GM12878 (cell line): ENCODE results near the gene MR1. TPM values are rescaled to one million over a fixed set of nuclear protein-coding genes. Genes with fewer than 3 reads are reported as not detected.

Experiments
- ATAC-seq: fragments of 200-7000 bp; cut with Tn5 transposase; 3 replicates; pipeline ENCODE4 v1.9.1; 2020; ENCODE audit warnings: mild to moderate bottlenecking, moderate library complexity
- BruUV-seq: library from RNA; stranded (reverse); fragments of 400-500 nt; replicated peaks from 2 replicates; lab custom pipeline; 2021; lab: Mats Ljungman, UMichigan
- CTCF ChIA-PET: fragments of 300-600 bp; sonication (Branson Sonifier 250); formaldehyde crosslinking; extraction: SDS; loops from one replicate; lab custom pipeline; 2021; ENCODE audit warnings: inconsistent platforms; lab: Yijun Ruan, JAX
- POLR2A ChIA-PET: fragments of 350-600 bp; formaldehyde crosslinking; extraction: SDS; loops from one replicate; lab custom pipeline; 2021; ENCODE audit warnings: inconsistent platforms; lab: Charles Lee
- RAD21 ChIA-PET: fragments of 300-600 bp; sonication (Branson Sonifier 250); formaldehyde crosslinking; loops from one replicate; lab custom pipeline; 2023; ENCODE audit warnings: antibody characterized with exemption; ENCODE audit not compliant: unreplicated experiment; lab: Charles Lee
- SMC1A ChIA-PET: fragments of 300-600 bp; sonication (Branson Sonifier 250); formaldehyde crosslinking; loops from one replicate; lab custom pipeline; 2023; ENCODE audit not compliant: unreplicated experiment, uncharacterized antibody; lab: Charles Lee
- DNase-seq: peaks from one replicate; pipeline ENCODE4 v3.0.0-alpha.2; 2011; ENCODE audit warnings: low read depth, low spot score
- FAIRE-seq: peaks from 3 replicates; lab custom pipeline; 2011; peaks lifted over from hg19 to GRCh38; lab: Jason Lieb, UNC
- H2AFZ ChIP-seq: 2 replicates; pipeline ENCODE4 v1.6.0; 2011; ENCODE audit warnings: low read depth, low read length, control low read depth; ENCODE audit not compliant: control insufficient read depth
- H3K27ac ChIP-seq: 2 replicates; pipeline ENCODE4 v1.5.1; 2011; ENCODE audit warnings: control low read depth; ENCODE audit not compliant: control insufficient read depth, insufficient read depth
- H3K27me3 ChIP-seq, 2 experiments: replicated peaks in 1 of 2; 2 replicates each; pipeline versions ENCODE4 v1.6.0 to v1.6.1; 2011; ENCODE audit warnings: low read length in 1 of 2; ENCODE audit not compliant: control insufficient read depth in 2 of 2, insufficient read depth in 2 of 2
- H3K36me3 ChIP-seq, 2 experiments: 2 replicates each; pipeline ENCODE4 v1.5.1; 2011; ENCODE audit warnings: low read length in 1 of 2; ENCODE audit not compliant: control insufficient read depth in 2 of 2, insufficient read depth in 2 of 2
- H3K4me1 ChIP-seq: 2 replicates; pipeline ENCODE4 v1.6.1; 2011; ENCODE audit warnings: mild to moderate bottlenecking, low read length, moderate library complexity, mixed read lengths; ENCODE audit not compliant: control insufficient read depth, insufficient read depth
- H3K4me2 ChIP-seq: 2 replicates; pipeline ENCODE4 v1.6.0; 2011; ENCODE audit warnings: control low read depth; ENCODE audit not compliant: control insufficient read depth, insufficient read depth
- H3K4me3 ChIP-seq: fragments of 200-600 bp; sonication (generic); 2 replicates; pipeline ENCODE4 v1.5.1; 2016
- H3K79me2 ChIP-seq: 2 replicates; pipeline ENCODE4 v1.6.0; 2011; ENCODE audit warnings: low read length; ENCODE audit not compliant: control insufficient read depth, insufficient read depth
- H3K9ac ChIP-seq: 2 replicates; pipeline ENCODE4 v1.8.0; 2011; ENCODE audit warnings: low read length, control low read depth, mixed read lengths; ENCODE audit not compliant: control insufficient read depth, insufficient read depth
- H3K9me3 ChIP-seq: replicated peaks from 3 replicates; pipeline ENCODE4 v1.5.1; 2011; ENCODE audit warnings: mild to moderate bottlenecking, low read length; ENCODE audit not compliant: control insufficient read depth, insufficient read depth
- H4K20me1 ChIP-seq: 2 replicates; pipeline ENCODE4 v1.6.0; 2011; ENCODE audit not compliant: control insufficient read depth, insufficient read depth
- LARP7 ChIP-seq: fragments of 450-650 bp; IDR thresholded peaks from 2 replicates; pipeline ENCODE4 v1.6.1; 2017; ENCODE audit warnings: mild to moderate bottlenecking
- MTA2 ChIP-seq: fragments of 450-650 bp; IDR thresholded peaks from 2 replicates; pipeline ENCODE4 v1.6.1; 2016; ENCODE audit warnings: low read depth, mild to moderate bottlenecking, moderate library complexity
- NR2C1 ChIP-seq: fragments of 450-650 bp; IDR thresholded peaks from 2 replicates; pipeline ENCODE4 v1.6.1; 2017; ENCODE audit warnings: antibody characterized with exemption, mild to moderate bottlenecking, moderate library complexity
- PML ChIP-seq: IDR thresholded peaks from 2 replicates; pipeline ENCODE4 v1.6.1; 2012; ENCODE audit warnings: low read length, inconsistent platforms
- POLR2AphosphoS5 ChIP-seq: IDR thresholded peaks from 2 replicates; pipeline ENCODE4 v1.6.1; 2011; ENCODE audit warnings: mild to moderate bottlenecking, low read length, inconsistent platforms
- RUNX3 ChIP-seq: IDR thresholded peaks from 2 replicates; pipeline ENCODE4 v1.6.1; 2012; ENCODE audit warnings: low read length, inconsistent platforms
- ZNF274 ChIP-seq: IDR thresholded peaks from one replicate; pipeline ENCODE4 v1.8.0; 2011; ENCODE audit not compliant: insufficient read length, insufficient read depth
- WGBS: methylation state at CpG from one replicate; pipeline ENCODE4 v1.1.6; 2016; ENCODE audit warnings: low lambda C conversion rate; ENCODE audit not compliant: insufficient replicate concordance, insufficient coverage; ENCODE audit errors: missing lambda C conversion rate; 5-methylcytosine and 5-hydroxymethylcytosine counted together
- in situ Hi-C: fragments of 300-500 bp; cut with MboI; formaldehyde crosslinking; loops from 9 replicates; pipeline ENCODE4 v1.14.3; 2018; ENCODE audit warnings: mixed read lengths
- intact Hi-C: fragments of 100-400 bp; cut with micrococcal nuclease; formaldehyde crosslinking; loops from one replicate; pipeline ENCODE4 v1.14.2; 2022; ENCODE audit not compliant: unreplicated experiment
- polyA plus RNA-seq, 11 experiments: library from polyadenylated mRNA; depleted of rRNA in 4 of 11; unstranded in 6 of 11; stranded (reverse) in 5 of 11; fragments of >200 nt; fragmentation: Nextera tagmentation in 4 of 11; fragmentation: Illumina TruSeq in 1 of 11; extraction: Ambion mirVana in 4 of 11; extraction: Trizol in 1 of 11; gene quantifications; 1 replicate in 1 of 11; 2 replicates in 10 of 11; pipeline versions ENCODE4 v1.2.1 to v1.2.3, GENCODE V29; 2011 to 2016; ENCODE audit warnings: inconsistent platforms in 2 of 11, missing spikeins in 2 of 11, low read depth in 1 of 11
- total RNA-seq, 4 experiments: library from RNA; depleted of rRNA in 3 of 4; stranded (reverse); fragments of >200 nt in 3 of 4; fragmentation: Illumina TruSeq in 1 of 4; extraction: Trizol in 1 of 4; gene quantifications; 2 replicates each; pipeline versions ENCODE4 v1.2.1 to v1.2.3, GENCODE V29; 2013 to 2021
- TF ChIP-seq, protein P1 (sequence below): IDR thresholded peaks from 2 replicates; pipeline ENCODE4 v1.6.1; 2012; ENCODE audit warnings: low read length, inconsistent platforms
- TF ChIP-seq, protein P2 (sequence below): fragments of 450-650 bp; IDR thresholded peaks from 2 replicates; pipeline ENCODE4 v1.6.1; 2017; ENCODE audit warnings: low read depth, mild to moderate bottlenecking, moderate library complexity

MR1 gene
- total and polyA plus RNA-seq, 10 of the 15 experiments (the other 5 are each of a cell fraction or from before 2014, with no cell fraction given), result 24.7 to 65.9 (median 30.9) TPM

GRCh38 chr1:181016563-181016962, 17.2 kb upstream of the MR1 start:
- Histone ChIP-seq H3K9ac (no peak overlapping the region), H3K4me2 (no peak overlapping the region; the same call in 1 of the 2 replicates), H4K20me1 (no peaks in the 10 kb centered on the region), H3K27ac (no peak overlapping the region), H3K4me3 (peak overlapping the region; percentile 35; the same call in 1 of the 2 replicates), H3K4me1 (peaks cover 41% of the 10 kb centered on the region), H3K79me2 (peaks cover 91% of the 10 kb centered on the region), H3K9me3 (no peaks in the 10 kb centered on the region; the same call in 2 of the 3 replicates), H3K36me3 (no peaks in the 10 kb centered on the region; a peak in 3 of 4 replicates), H2AFZ (no peak overlapping the region), H3K27me3 (no peaks in the 10 kb centered on the region)
- ChIA-PET SMC1A (interaction anchor here (0.9 to 2.0 kb wide), 8 partner anchors 16 to 149 kb away, joined by 3 to 9 read pairs (median 3); no protein-coding TSS in a partner anchor), POLR2A (interaction anchor here (0.5 to 1.2 kb wide), 3 partner anchors 25 to 112 kb away, joined by 3 to 5 read pairs (median 3); no protein-coding TSS in a partner anchor), RAD21 (interaction anchor here (0.6 to 1.2 kb wide), 3 partner anchors 74 to 135 kb away, joined by 3 to 4 read pairs (median 3); no protein-coding TSS in a partner anchor), CTCF (interaction anchor here (0.8 to 1.9 kb wide), 4 partner anchors 9 to 125 kb away, joined by 3 to 11 read pairs (median 4); partner anchors contain the start of gene MR1)
- WGBS, result 100% methylated on average over 5 of the region's 8 CpGs
- TF ChIP-seq POLR2AphosphoS5 (no peak), ZNF274 (no peak), PML (no peak), NR2C1 (no peak), RUNX3 (no peak), LARP7 (no peak), MTA2 (no peak)
- TF ChIP-seq, protein P1, sequence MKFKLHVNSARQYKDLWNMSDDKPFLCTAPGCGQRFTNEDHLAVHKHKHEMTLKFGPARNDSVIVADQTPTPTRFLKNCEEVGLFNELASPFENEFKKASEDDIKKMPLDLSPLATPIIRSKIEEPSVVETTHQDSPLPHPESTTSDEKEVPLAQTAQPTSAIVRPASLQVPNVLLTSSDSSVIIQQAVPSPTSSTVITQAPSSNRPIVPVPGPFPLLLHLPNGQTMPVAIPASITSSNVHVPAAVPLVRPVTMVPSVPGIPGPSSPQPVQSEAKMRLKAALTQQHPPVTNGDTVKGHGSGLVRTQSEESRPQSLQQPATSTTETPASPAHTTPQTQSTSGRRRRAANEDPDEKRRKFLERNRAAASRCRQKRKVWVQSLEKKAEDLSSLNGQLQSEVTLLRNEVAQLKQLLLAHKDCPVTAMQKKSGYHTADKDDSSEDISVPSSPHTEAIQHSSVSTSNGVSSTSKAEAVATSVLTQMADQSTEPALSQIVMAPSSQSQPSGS, result no peak
- TF ChIP-seq, protein P2, sequence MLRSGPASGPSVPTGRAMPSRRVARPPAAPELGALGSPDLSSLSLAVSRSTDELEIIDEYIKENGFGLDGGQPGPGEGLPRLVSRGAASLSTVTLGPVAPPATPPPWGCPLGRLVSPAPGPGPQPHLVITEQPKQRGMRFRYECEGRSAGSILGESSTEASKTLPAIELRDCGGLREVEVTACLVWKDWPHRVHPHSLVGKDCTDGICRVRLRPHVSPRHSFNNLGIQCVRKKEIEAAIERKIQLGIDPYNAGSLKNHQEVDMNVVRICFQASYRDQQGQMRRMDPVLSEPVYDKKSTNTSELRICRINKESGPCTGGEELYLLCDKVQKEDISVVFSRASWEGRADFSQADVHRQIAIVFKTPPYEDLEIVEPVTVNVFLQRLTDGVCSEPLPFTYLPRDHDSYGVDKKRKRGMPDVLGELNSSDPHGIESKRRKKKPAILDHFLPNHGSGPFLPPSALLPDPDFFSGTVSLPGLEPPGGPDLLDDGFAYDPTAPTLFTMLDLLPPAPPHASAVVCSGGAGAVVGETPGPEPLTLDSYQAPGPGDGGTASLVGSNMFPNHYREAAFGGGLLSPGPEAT, result no peak
- in situ Hi-C loops, result no loop called here
- BruUV-seq, result no TSS peak
- no peak for ATAC-seq
- intact Hi-C loops, result no loop called here
- no peak for FAIRE-seq
- DNase-seq, result no peak
